ENCODE data around the gene ECSCR.
"Not testable (repeated sequence)": the region's sequence is repeated elsewhere in the genome, so short reads cannot be mapped to it uniquely, and the experiment has no call there.

ECSCR gene

DNA sequence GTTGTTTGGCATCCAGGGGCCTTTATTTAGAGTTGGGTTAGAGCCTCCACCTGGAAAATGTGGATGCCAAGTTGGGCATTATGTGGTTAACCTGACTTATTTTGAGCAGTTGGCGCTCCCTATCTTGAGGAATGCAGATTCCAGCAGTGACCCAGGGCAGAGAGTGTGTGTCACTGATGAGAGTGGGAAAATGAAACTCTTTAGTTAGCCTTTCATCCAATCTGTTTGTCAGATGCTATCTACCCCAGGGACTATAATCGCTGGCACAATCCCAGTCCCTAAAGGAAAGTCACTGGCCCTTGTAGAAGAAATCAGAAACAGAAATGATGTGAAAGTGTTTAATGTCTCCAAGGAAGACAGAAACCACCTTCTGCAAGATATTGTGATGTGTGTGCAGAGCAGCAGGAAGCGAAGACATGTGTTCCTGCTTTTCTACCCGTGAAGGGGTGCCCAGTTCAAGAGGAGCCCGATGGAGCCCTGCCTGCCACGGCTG lies 30.2 kb upstream of the ECSCR start:
- no peak overlapping the region for H3K27ac ChIP-seq
- TF ChIP-seq, protein P1, sequence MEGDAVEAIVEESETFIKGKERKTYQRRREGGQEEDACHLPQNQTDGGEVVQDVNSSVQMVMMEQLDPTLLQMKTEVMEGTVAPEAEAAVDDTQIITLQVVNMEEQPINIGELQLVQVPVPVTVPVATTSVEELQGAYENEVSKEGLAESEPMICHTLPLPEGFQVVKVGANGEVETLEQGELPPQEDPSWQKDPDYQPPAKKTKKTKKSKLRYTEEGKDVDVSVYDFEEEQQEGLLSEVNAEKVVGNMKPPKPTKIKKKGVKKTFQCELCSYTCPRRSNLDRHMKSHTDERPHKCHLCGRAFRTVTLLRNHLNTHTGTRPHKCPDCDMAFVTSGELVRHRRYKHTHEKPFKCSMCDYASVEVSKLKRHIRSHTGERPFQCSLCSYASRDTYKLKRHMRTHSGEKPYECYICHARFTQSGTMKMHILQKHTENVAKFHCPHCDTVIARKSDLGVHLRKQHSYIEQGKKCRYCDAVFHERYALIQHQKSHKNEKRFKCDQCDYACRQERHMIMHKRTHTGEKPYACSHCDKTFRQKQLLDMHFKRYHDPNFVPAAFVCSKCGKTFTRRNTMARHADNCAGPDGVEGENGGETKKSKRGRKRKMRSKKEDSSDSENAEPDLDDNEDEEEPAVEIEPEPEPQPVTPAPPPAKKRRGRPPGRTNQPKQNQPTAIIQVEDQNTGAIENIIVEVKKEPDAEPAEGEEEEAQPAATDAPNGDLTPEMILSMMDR (IDR thresholded peaks at IDR 0.05) = no peak
- no peak for TF ChIP-seq ZFX (IDR thresholded peaks at IDR 0.05; ENCODE audit: borderline replicate concordance)

- H3K27ac ChIP-seq = no peak overlapping the region
- TF ChIP-seq ZFX (IDR thresholded peaks at IDR 0.05; ENCODE audit: borderline replicate concordance) = no peak
- TF ChIP-seq, protein P1 (IDR thresholded peaks at IDR 0.05) = no peak
These were observed 25.7 kb upstream of the ECSCR start for GRCh38 chr5:139488260-139488659.

DNA sequence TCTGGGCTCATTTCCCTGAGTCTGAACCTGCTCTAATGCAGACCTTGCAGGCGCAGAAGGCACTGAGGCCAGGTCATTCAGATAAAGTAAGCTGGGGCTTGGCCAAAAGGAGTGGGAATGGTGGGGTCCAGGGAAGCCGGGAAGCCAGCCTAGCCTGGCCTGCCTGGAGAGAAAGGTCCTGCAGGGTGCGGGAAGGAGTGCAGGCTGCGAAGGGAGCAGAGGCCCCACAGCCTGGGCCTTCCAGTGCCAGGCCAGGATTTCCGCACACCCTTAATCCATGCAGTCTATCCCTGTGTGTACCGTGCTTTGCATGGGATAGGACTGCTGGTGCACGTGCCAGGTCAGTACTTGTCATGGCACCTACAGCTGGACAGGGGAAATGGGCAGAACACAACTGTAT lies 23.7 kb upstream of the ECSCR start:
- H3K27ac ChIP-seq = no peak overlapping the region
- no peak for TF ChIP-seq ZFX (IDR thresholded peaks at IDR 0.05; ENCODE audit: borderline replicate concordance)
- TF ChIP-seq, protein P1 (IDR thresholded peaks at IDR 0.05) = no peak

DNA sequence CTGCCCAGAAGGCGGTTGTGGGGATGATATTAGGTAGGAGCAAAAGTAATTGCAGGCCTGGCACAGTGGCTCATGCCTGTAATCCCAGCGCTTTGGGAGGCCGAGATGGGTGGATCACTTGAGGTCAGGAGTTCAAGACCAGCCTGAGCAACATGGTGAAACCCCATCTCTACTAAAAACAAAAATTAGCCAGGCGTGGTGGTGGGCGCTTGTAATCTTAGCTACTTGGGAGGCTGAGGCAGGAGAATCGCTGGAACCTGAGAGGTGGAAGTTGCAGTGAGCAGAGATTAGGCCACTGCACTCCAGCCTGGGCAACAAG lies 20.3 kb upstream of the ECSCR start:
- H3K27ac ChIP-seq = not testable (repeated sequence)

DNA sequence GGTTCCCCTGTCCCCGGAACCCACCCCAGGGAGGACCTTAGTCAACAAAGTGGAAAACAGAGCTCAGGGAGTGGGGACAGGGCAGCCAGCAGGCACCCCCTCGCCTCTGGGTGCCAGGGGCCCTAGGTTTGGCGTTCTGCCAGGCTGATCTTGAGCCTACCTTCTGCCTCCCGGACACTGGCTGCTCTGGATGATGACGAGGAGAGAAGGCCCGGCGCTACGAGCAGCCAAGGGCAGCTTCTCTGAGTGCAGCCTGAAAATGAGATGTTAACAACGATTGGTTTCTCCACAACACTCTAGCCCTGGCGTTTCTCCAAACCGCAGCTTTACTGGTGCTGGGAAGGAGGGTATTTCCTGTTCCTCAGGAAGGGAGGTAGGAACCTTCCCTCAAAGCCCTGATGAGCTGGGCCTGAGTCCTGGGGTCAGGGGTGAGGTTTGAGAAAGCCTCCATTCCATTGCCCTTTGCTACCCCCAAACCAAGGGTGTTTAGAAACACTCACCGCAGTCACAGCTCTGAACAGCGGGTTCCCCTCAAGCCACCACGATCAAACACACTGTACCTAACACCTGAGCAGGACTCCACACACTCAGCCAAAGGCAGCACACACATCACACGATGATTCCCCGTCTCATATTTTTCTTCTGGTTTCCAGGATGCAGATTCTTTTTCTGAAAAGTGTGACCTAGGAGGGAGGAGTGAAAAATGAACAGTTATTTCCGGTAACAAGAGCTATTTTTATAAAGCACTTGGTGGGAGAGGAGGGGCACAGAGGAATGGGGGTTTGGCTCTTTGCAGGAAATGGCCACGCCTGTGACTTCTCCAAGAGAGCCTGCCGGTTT lies 19.7 kb upstream of the ECSCR start, which contains the start of gene STING1:
TSS of gene STING1 (minus strand) at position 709 of the 840 bp plus-strand sequence. CDS start 1,054 bp downstream, outside the sequence.
- no peak within 1 kb of the TSS for H3K27ac ChIP-seq
- TF ChIP-seq ZFX (IDR thresholded peaks at IDR 0.05; ENCODE audit: borderline replicate concordance) = no peak
- TF ChIP-seq, protein P1 (IDR thresholded peaks at IDR 0.05) = no peak

DNA sequence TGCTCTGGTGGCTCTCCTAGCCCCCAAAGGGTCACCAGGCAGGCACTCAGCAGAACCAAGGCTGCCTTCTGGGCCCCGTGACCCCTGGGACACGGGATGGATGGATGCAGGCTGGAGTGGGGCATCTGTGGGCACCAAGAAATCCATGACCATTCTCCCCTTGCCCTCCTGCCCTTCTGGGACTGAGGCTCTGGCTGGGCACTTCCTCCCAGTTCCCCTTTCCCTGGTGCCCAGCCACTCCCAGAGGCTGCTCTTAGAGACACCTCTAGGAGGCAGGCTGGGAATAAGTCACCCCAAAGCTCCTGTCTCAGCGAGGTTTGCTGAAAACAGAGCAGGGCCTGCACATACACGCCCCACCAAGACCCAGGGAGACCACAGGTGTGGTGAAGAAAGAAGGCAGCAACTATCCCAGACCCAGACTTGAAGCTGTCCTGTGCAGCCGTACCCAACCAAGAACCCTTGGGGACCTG lies 19.1 kb upstream of the ECSCR start:
- TF ChIP-seq ZFX (IDR thresholded peaks at IDR 0.05; ENCODE audit: borderline replicate concordance) = no peak
- TF ChIP-seq, protein P1 (IDR thresholded peaks at IDR 0.05) = no peak
- H3K27ac ChIP-seq = no peak overlapping the region

DNA sequence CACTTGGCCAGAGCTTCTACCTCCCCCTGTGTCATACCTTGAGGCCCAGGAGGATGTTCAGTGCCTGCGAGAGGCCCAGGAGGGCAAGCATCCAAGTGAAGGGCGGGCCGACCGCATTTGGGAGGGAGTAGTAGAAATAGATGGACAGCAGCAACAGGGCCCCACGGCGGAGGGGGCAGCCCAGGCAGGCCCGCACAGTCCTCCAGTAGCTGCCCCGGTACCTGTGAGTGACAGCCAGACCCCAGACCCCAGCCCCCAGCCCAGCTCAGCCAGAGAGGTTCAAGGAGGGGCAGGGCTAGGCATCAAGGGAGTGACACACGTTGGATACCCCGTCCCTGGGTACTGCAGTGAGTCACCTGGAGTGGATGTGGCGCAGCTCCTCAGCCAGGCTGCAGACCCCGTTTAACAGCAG lies 18.6 kb upstream of the ECSCR start:
- TF ChIP-seq, protein P1 (IDR thresholded peaks at IDR 0.05) = no peak
- no peak for TF ChIP-seq ZFX (IDR thresholded peaks at IDR 0.05; ENCODE audit: borderline replicate concordance)
- H3K27ac ChIP-seq = no peak overlapping the region

DNA sequence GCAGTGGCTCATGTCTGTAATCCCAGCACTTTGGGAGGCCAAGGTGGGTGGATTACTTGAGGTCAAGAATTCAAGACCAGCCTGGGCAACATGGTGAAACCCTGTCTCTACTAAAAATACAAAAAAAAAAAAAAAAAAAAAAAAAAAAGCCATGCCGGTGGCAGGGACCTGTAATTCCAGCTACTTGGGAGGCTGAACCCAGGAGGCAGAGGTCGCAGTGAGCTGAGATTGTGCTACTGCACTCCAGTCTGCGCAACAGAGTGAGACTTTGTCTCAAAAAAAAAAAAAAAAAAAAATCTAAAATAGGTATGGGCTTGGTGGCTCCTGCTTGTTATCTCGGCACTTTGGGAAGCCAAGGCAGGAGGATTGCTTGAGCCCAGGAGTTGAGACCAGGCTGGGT lies 17.2 kb upstream of the ECSCR start:
- H3K27ac ChIP-seq = not testable (repeated sequence)

- H3K27ac ChIP-seq = not testable (repeated sequence)
These were observed 16.3 kb upstream of the ECSCR start for GRCh38 chr5:139478657-139479423.
